C4-2B (cell line): ENCODE measurements around the gene SLC23A2.

Experiments used
- CTCF ChIP-seq: fragments of 450-650 bp; conservative IDR thresholded peaks from 2 replicates; pipeline ENCODE4 v1.5.1; 2017; ENCODE audit warnings: mild to moderate bottlenecking
- ZFX ChIP-seq: fragments of 450-650 bp; IDR thresholded peaks from 2 replicates; pipeline ENCODE4 v1.6.1; 2017

DNA sequence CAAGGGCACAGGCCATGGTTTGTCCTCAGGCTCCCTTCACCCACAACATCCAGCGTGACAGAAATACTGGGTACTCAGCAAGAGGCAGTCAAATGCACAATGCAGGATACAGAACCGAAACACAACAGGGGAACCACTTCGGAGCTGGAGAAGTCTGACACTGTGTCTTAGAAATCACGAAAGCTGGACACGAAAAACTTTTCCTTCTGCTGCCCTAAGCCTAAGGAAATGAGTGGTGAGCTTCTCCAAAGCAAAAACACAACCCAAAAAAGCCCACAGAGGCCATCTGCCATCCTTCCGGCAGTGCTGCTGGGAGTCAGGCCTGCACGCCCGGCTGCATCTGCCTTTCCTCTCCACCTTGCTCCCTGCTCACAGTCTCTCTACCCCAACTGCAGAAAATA is 106.3 kb downstream of the SLC23A2 start:
- TF ChIP-seq CTCF (no peak), ZFX (no peak)
